Spleen (tissue), 11 donors: ENCODE measurements around the gene SLC39A11. TPM values are rescaled to one million over a fixed set of nuclear protein-coding genes. Genes with fewer than 3 reads are reported as not detected.
"Not testable (repeated sequence)": the region's sequence is repeated elsewhere in the genome, so short reads cannot be mapped to it uniquely, and the experiment has no call there.

Source experiments
- DNase-seq: peaks from one replicate; pipeline ENCODE4 v3.0.0-alpha.2; 2020
- H3K27ac ChIP-seq, 8 donors: fragments of 200-600 bp; sonication (generic) in 7 of 8; 1 replicate in 4 of 8; 2 replicates in 4 of 8; pipeline versions ENCODE4 v1.5.0 to v1.8.0; 2016 to 2021; ENCODE audit warnings: inconsistent platforms in 4 of 8, mild to moderate bottlenecking in 4 of 8, moderate library complexity in 1 of 8
- H3K27me3 ChIP-seq, 7 donors: fragments of 200-600 bp; sonication (generic) in 6 of 7; replicated peaks in 1 of 7; 1 replicate in 4 of 7; 2 replicates in 3 of 7; pipeline versions ENCODE4 v1.5.0 to v1.8.0; 2016 to 2021; ENCODE audit warnings: inconsistent platforms in 3 of 7, mild to moderate bottlenecking in 1 of 7
- H3K36me3 ChIP-seq, 6 donors: fragments of 200-600 bp; sonication (generic) in 5 of 6; 1 replicate in 4 of 6; 2 replicates in 2 of 6; pipeline versions ENCODE4 v1.5.0 to v1.8.0; 2016 to 2021; ENCODE audit warnings: inconsistent platforms in 2 of 6
- H3K4me1 ChIP-seq, 6 donors: fragments of 200-600 bp; sonication (generic) in 5 of 6; 1 replicate in 3 of 6; 2 replicates in 3 of 6; pipeline versions ENCODE4 v1.5.0 to v1.8.0; 2016 to 2021; ENCODE audit warnings: inconsistent platforms in 3 of 6
- H3K4me3 ChIP-seq, 8 donors: fragments of 200-600 bp; sonication (generic) in 7 of 8; 1 replicate in 4 of 8; 2 replicates in 4 of 8; pipeline versions ENCODE4 v1.5.0 to v1.8.0; 2016 to 2021; ENCODE audit warnings: inconsistent platforms in 4 of 8, mild to moderate bottlenecking in 4 of 8, moderate library complexity in 2 of 8
- H3K9me3 ChIP-seq, 8 donors: fragments of 200-600 bp; sonication (generic) in 7 of 8; 1 replicate in 4 of 8; 2 replicates in 4 of 8; pipeline versions ENCODE4 v1.5.0 to v1.8.0; 2016 to 2021; ENCODE audit warnings: inconsistent platforms in 4 of 8
- CTCF ChIP-seq, 11 experiments: fragments of 200-600 bp in 7 of 11; fragments of 450-650 bp in 4 of 11; sonication (generic) in 4 of 11; IDR thresholded peaks in 8 of 11; conservative IDR thresholded peaks in 3 of 11; 1 replicate in 7 of 11; 2 replicates in 4 of 11; pipeline versions ENCODE4 v1.4.0 to v1.8.0; 2016 to 2021; ENCODE audit warnings: antibody characterized with exemption in 11 of 11, inconsistent platforms in 4 of 11, mild to moderate bottlenecking in 1 of 11
- POLR2A ChIP-seq, 3 donors: fragments of 450-650 bp; IDR thresholded peaks; one replicate each; pipeline ENCODE4 v1.5.1; 2017; ENCODE audit warnings: antibody characterized with exemption in 3 of 3, mild to moderate bottlenecking in 1 of 3
- POLR2AphosphoS5 ChIP-seq, 3 donors: sonication (generic); formaldehyde crosslinking; IDR thresholded peaks; one replicate each; pipeline ENCODE4 v1.5.1; 2017; ENCODE audit warnings: antibody characterized with exemption in 3 of 3
- WGBS, 5 donors: extraction: QIAGEN DNeasy Blood & Tissue Kit in 3 of 5; methylation state at CpG; one replicate each; pipeline versions ENCODE4 v1.1.5 to v1.1.7; 2013 to 2018; 5-methylcytosine and 5-hydroxymethylcytosine counted together
- intact Hi-C: fragments of 100-400 bp; cut with DNase I; formaldehyde crosslinking; loops from one replicate; pipeline ENCODE4 v1.15.0; 2023; ENCODE audit warnings: low total_unique reads
- polyA plus RNA-seq, 3 donors: library from polyadenylated mRNA; stranded (reverse); fragments of 200-250 nt; gene quantifications; one replicate each; pipeline ENCODE4 v1.2.1, GENCODE V29; 2013
- total RNA-seq, 7 donors: library from RNA; depleted of rRNA in 3 of 7; stranded (reverse); fragments of >200 nt in 3 of 7; fragmentation: NEBNext Ultra II Directional in 4 of 7; extraction: Animal tissue kit (Norgen Biotek cat#: 25700) in 4 of 7; gene quantifications; one replicate each; pipeline versions ENCODE4 v1.1.0 to v1.2.1, GENCODE V29; 2016 to 2021
- donor health status: healthy with polysubstance abuse.
- donor health status: DM: no; HTN: no; CAD: no; lungs with moderate emphysema.
- donor health status: DM: no; HTN: no; CAD: no.
- donor health status: Bipolar disorder and iron deficiency.
- donor health status: healthy.
- donor health status: DM: no; HTN: no; CAD: no.
- donor health status: DM: yes; HTN: yes; CAD: no.

SLC39A11 gene
- total and polyA plus RNA-seq, 10 donors = 4.1 to 45.2 (median 27.8) TPM

- intact Hi-C loops = no loop called here
- peak overlapping the region in 1 of 8 donors; percentile 18 for H3K27ac ChIP-seq
- no peak for DNase-seq
- TF ChIP-seq CTCF (IDR thresholded peaks at IDR 0.05 in 8 of 11, conservative IDR thresholded peaks at IDR 0.05 in 3 of 11) (no peak), POLR2A (IDR thresholded peaks at IDR 0.05) (no peak), POLR2AphosphoS5 (IDR thresholded peaks at IDR 0.05) (no peak)
- peaks cover 0 to 31% (median 3%) of the 10 kb centered on the region in 6 donors for H3K4me1 ChIP-seq
- H3K4me3 ChIP-seq = no peak overlapping the region
- 79 to 92% (median 89%) methylated on average over 6 of the region's 6 CpGs for WGBS, 5 donors
- peaks cover 0 to 4% (median 0%) of the 10 kb centered on the region in 8 donors for H3K9me3 ChIP-seq
- no peaks in the 10 kb centered on the region for H3K36me3 ChIP-seq
- H3K27me3 ChIP-seq = peaks cover 0 to 19% (median 0%) of the 10 kb centered on the region in 7 donors
Measured at GRCh38 chr17:73101031-73101430, 8.5 kb upstream of the SLC39A11 start.

GRCh38 chr17:73100363-73100762 lies 7.9 kb upstream of the SLC39A11 start:
- no peak for DNase-seq
- Histone ChIP-seq H3K4me1 (peaks cover 0 to 31% (median 3%) of the 10 kb centered on the region in 6 donors), H3K9me3 (peaks cover 0 to 4% (median 0%) of the 10 kb centered on the region in 8 donors), H3K4me3 (no peak overlapping the region), H3K27me3 (peaks cover 0 to 19% (median 0%) of the 10 kb centered on the region in 7 donors), H3K36me3 (no peaks in the 10 kb centered on the region), H3K27ac (no peak overlapping the region)
- intact Hi-C loops = no loop called here
- TF ChIP-seq CTCF (IDR thresholded peaks at IDR 0.05 in 8 of 11, conservative IDR thresholded peaks at IDR 0.05 in 3 of 11) (no peak), POLR2A (IDR thresholded peaks at IDR 0.05) (no peak), POLR2AphosphoS5 (IDR thresholded peaks at IDR 0.05) (no peak)
- 88 to 97% (median 94%) methylated on average over 2 of the region's 2 CpGs for WGBS, 5 donors

- DNase-seq = no peak
- Histone ChIP-seq H3K27ac (no peak overlapping the region), H3K36me3 (no peaks in the 10 kb centered on the region), H3K27me3 (peaks cover 0 to 19% (median 0%) of the 10 kb centered on the region in 7 donors), H3K4me3 (no peak overlapping the region), H3K4me1 (peaks cover 0 to 31% (median 3%) of the 10 kb centered on the region in 6 donors), H3K9me3 (peaks cover 0 to 4% (median 0%) of the 10 kb centered on the region in 8 donors)
- TF ChIP-seq CTCF (IDR thresholded peaks at IDR 0.05 in 8 of 11, conservative IDR thresholded peaks at IDR 0.05 in 3 of 11) (no peak), POLR2AphosphoS5 (IDR thresholded peaks at IDR 0.05) (peak in 1 of 3 donors; percentile 12), POLR2A (IDR thresholded peaks at IDR 0.05) (no peak)
- 26 to 35% (median 33%) methylated on average over 10 of the region's 10 CpGs for WGBS, 5 donors
- intact Hi-C loops = no loop called here
Measured at GRCh38 chr17:73099511-73099910, 7.0 kb upstream of the SLC39A11 start.

GRCh38 chr17:73098919-73099318 lies 6.4 kb upstream of the SLC39A11 start:
- H3K9me3 ChIP-seq = peaks cover 0 to 4% (median 0%) of the 10 kb centered on the region in 8 donors
- no peaks in the 10 kb centered on the region for H3K36me3 ChIP-seq
- DNase-seq = no peak
- H3K4me1 ChIP-seq = peaks cover 0 to 34% (median 3%) of the 10 kb centered on the region in 6 donors
- H3K4me3 ChIP-seq = no peak overlapping the region
- WGBS, 5 donors = 69 to 84% (median 72%) methylated on average over 5 of the region's 5 CpGs
- TF ChIP-seq POLR2A (IDR thresholded peaks at IDR 0.05) = no peak
- no peak for TF ChIP-seq CTCF (IDR thresholded peaks at IDR 0.05 in 8 of 11, conservative IDR thresholded peaks at IDR 0.05 in 3 of 11)
- TF ChIP-seq POLR2AphosphoS5 (IDR thresholded peaks at IDR 0.05) = no peak
- peaks cover 0 to 19% (median 0%) of the 10 kb centered on the region in 7 donors for H3K27me3 ChIP-seq
- no peak overlapping the region for H3K27ac ChIP-seq
- intact Hi-C loops = no loop called here

GRCh38 chr17:73097973-73098765 lies 5.7 kb upstream of the SLC39A11 start:
- peak overlapping the region in 1 of 8 donors; percentile 73 for H3K27ac ChIP-seq
- 76 to 93% (median 86%) methylated on average over 8 of the region's 8 CpGs for WGBS, 5 donors
- H3K36me3 ChIP-seq, H3K9me3 ChIP-seq, intact Hi-C loops, DNase-seq, H3K4me3 ChIP-seq: not testable (repeated sequence)
- peaks cover 0 to 41% (median 5%) of the 10 kb centered on the region in 6 donors for H3K4me1 ChIP-seq
- peaks cover 0 to 19% (median 0%) of the 10 kb centered on the region in 7 donors for H3K27me3 ChIP-seq
